Natural killer cell treated with Interleukin-12 subunit alpha and Interleukin-12 subunit beta and Interleukin-15 and Interleukin-18, amount 100 ng/mL, for 72 hours (primary cell): ENCODE data around the gene RPS6KA5. TPM values are rescaled to one million over a fixed set of nuclear protein-coding genes. Genes with fewer than 3 reads are reported as not detected.
"Not testable (repeated sequence)": the region's sequence is repeated elsewhere in the genome, so short reads cannot be mapped to it uniquely, and the experiment has no call there.

Source experiments
- ATAC-seq, 2 donors: fragments of 150-1000 bp; cut with Tn5 transposase in 1 of 2; sonication (Bioruptor Pico), chemical (Tn5 transposase) in 1 of 2; 2 replicates each; pipeline ENCODE4 v1.10.0; 2021
- DNase-seq: peaks from one replicate; pipeline ENCODE4 v3.0.0; 2022; ENCODE audit warnings: low spot score
- H3K27ac Mint-ChIP-seq, 2 donors: 1 replicate in 1 of 2; 2 replicates in 1 of 2; pipeline ENCODE4 v1.8.0; 2022; ENCODE audit warnings: mixed read lengths in 2 of 2, mild to moderate bottlenecking in 1 of 2, moderate library complexity in 1 of 2
- H3K27me3 Mint-ChIP-seq, 2 donors: 1 replicate in 1 of 2; 2 replicates in 1 of 2; pipeline ENCODE4 v1.8.0; 2022; ENCODE audit warnings: mixed read lengths in 2 of 2
- H3K36me3 Mint-ChIP-seq: one replicate; pipeline ENCODE4 v1.8.0; 2022; ENCODE audit warnings: mixed read lengths
- H3K4me1 Mint-ChIP-seq, 2 donors: 1 replicate in 1 of 2; 2 replicates in 1 of 2; pipeline ENCODE4 v1.8.0; 2022; ENCODE audit warnings: low read depth in 2 of 2, mixed read lengths in 2 of 2, mild to moderate bottlenecking in 1 of 2
- H3K4me3 Mint-ChIP-seq: one replicate; pipeline ENCODE4 v1.8.0; 2022; ENCODE audit warnings: mixed read lengths
- H3K9me3 Mint-ChIP-seq: 2 replicates; pipeline ENCODE4 v1.8.0; 2022; ENCODE audit warnings: mixed read lengths
- total RNA-seq, 2 donors: library from RNA; stranded (reverse); gene quantifications; one replicate each; pipeline ENCODE4 v1.2.3, GENCODE V29; 2022

Gene RPS6KA5
- total RNA-seq, 2 donors from 2014 or later: 20.5 to 47.5 TPM

GRCh38 chr14:90827919-90828610 is 232.4 kb downstream of the RPS6KA5 start:
- Mint-ChIP-seq H3K27me3 (peaks cover 0 to 3% of the 10 kb centered on the region in 2 donors), H3K36me3 (peaks cover 6% of the 10 kb centered on the region), H3K27ac (peak overlapping the region; percentile 99 to 100), H3K4me3 (peak overlapping the region; percentile 90), H3K4me1 (peaks cover 23 to 24% of the 10 kb centered on the region in 2 donors), H3K9me3 (peaks cover 11% of the 10 kb centered on the region)
- peak; percentile 96 for DNase-seq
- ATAC-seq: peak; percentile 97

- not testable (repeated sequence) for H3K27me3 Mint-ChIP-seq, DNase-seq, H3K4me3 Mint-ChIP-seq, ATAC-seq, H3K27ac Mint-ChIP-seq, H3K36me3 Mint-ChIP-seq, H3K9me3 Mint-ChIP-seq
- peaks cover 21 to 32% of the 10 kb centered on the region in 2 donors for H3K4me1 Mint-ChIP-seq
Observed at GRCh38 chr14:90823542-90823941, 236.9 kb downstream of the RPS6KA5 start.

GRCh38 chr14:90820958-90821357 is 239.5 kb downstream of the RPS6KA5 start:
- Mint-ChIP-seq H3K27ac (peak overlapping the region in 1 of 2 donors; percentile 77), H3K36me3 (peaks cover 6% of the 10 kb centered on the region), H3K9me3 (peaks cover 7% of the 10 kb centered on the region), H3K27me3 (peaks cover 4 to 5% of the 10 kb centered on the region in 2 donors), H3K4me3 (no peak overlapping the region), H3K4me1 (peaks cover 15 to 23% of the 10 kb centered on the region in 2 donors)
- ATAC-seq (peak; percentile 91 to 95), DNase-seq (peak; percentile 89)

GRCh38 chr14:90819734-90820393 is 240.6 kb downstream of the RPS6KA5 start:
- Mint-ChIP-seq H3K4me3 (no peak overlapping the region), H3K27ac (peak overlapping the region in 1 of 2 donors; percentile 77), H3K9me3 (peaks cover 7% of the 10 kb centered on the region), H3K4me1 (peaks cover 18 to 32% of the 10 kb centered on the region in 2 donors), H3K27me3 (peaks cover 5 to 8% of the 10 kb centered on the region in 2 donors), H3K36me3 (peaks cover 6% of the 10 kb centered on the region)
- DNase-seq (no peak), ATAC-seq (no peak)

GRCh38 chr14:90818715-90819114 is 241.7 kb downstream of the RPS6KA5 start:
- DNase-seq (no peak), ATAC-seq (no peak)
- Mint-ChIP-seq H3K4me1 (peaks cover 21 to 33% of the 10 kb centered on the region in 2 donors), H3K36me3 (peaks cover under 1% of the 10 kb centered on the region), H3K4me3 (no peak overlapping the region), H3K27me3 (peaks cover 5 to 8% of the 10 kb centered on the region in 2 donors), H3K9me3 (peaks cover under 1% of the 10 kb centered on the region), H3K27ac (no peak overlapping the region)

- Mint-ChIP-seq H3K4me1 (peaks cover 21 to 35% of the 10 kb centered on the region in 2 donors), H3K36me3 (no peaks in the 10 kb centered on the region), H3K27me3 (peaks cover 5 to 8% of the 10 kb centered on the region in 2 donors), H3K27ac (peak overlapping the region; percentile 49 to 61), H3K4me3 (peak overlapping the region; percentile 48), H3K9me3 (no peaks in the 10 kb centered on the region)
- ATAC-seq (no peak), DNase-seq (no peak)
Observed at GRCh38 chr14:90816681-90817436, 243.6 kb downstream of the RPS6KA5 start.

- Mint-ChIP-seq H3K36me3 (no peaks in the 10 kb centered on the region), H3K27me3 (peaks cover 5 to 8% of the 10 kb centered on the region in 2 donors)
- DNase-seq: no peak
Observed at GRCh38 chr14:90815822-90816662, 244.4 kb downstream of the RPS6KA5 start, which contains the start of gene TTC7B. Gene TTC7B, minus strand, starts transcription at chr14:90816430. Its CDS starts 135 bp downstream, at chr14:90816295.

GRCh38 chr14:90815572-90815821 is 244.9 kb downstream of the RPS6KA5 start:
- Mint-ChIP-seq H3K9me3 (no peaks in the 10 kb centered on the region), H3K4me1 (peaks cover 16 to 22% of the 10 kb centered on the region in 2 donors), H3K27me3 (peaks cover 5 to 8% of the 10 kb centered on the region in 2 donors), H3K27ac (peak overlapping the region in 1 of 2 donors; percentile 27), H3K4me3 (peak overlapping the region; percentile 66), H3K36me3 (no peaks in the 10 kb centered on the region)
- ATAC-seq (no peak), DNase-seq (no peak)

More at GRCh38 chr14:90815822-90816662, 244.4 kb downstream of the RPS6KA5 start, which contains the start of gene TTC7B:
- Mint-ChIP-seq H3K4me1 (peaks cover 21 to 27% of the 10 kb centered on the region in 2 donors), H3K4me3 (peak within 1 kb of the TSS; percentile 66), H3K27ac (peak within 1 kb of the TSS; percentile 49 to 61), H3K9me3 (no peaks in the 10 kb centered on the region)
- peak; percentile 77 to 82 for ATAC-seq

- Mint-ChIP-seq H3K9me3 (no peaks in the 10 kb centered on the region), H3K4me1 (peaks cover 12 to 17% of the 10 kb centered on the region in 2 donors), H3K4me3 (peak overlapping the region; percentile 66), H3K36me3 (no peaks in the 10 kb centered on the region), H3K27me3 (peaks cover 5 to 8% of the 10 kb centered on the region in 2 donors), H3K27ac (peak overlapping the region in 1 of 2 donors; percentile 27)
- ATAC-seq (no peak), DNase-seq (no peak)
Observed at GRCh38 chr14:90814806-90815571, 245.5 kb downstream of the RPS6KA5 start.

GRCh38 chr14:90813442-90813841 is 247.0 kb downstream of the RPS6KA5 start:
- H3K4me1 Mint-ChIP-seq: peaks cover 9 to 15% of the 10 kb centered on the region in 2 donors
- ATAC-seq: no peak
- no peak overlapping the region for H3K27ac Mint-ChIP-seq
- H3K36me3 Mint-ChIP-seq: no peaks in the 10 kb centered on the region
- no peak overlapping the region for H3K4me3 Mint-ChIP-seq
- H3K27me3 Mint-ChIP-seq: peaks cover 5 to 8% of the 10 kb centered on the region in 2 donors
- H3K9me3 Mint-ChIP-seq: no peaks in the 10 kb centered on the region
- no peak for DNase-seq

GRCh38 chr14:90812109-90812508 is 248.3 kb downstream of the RPS6KA5 start:
- H3K9me3 Mint-ChIP-seq: no peaks in the 10 kb centered on the region
- peaks cover 1 to 4% of the 10 kb centered on the region in 2 donors for H3K27me3 Mint-ChIP-seq
- H3K4me1 Mint-ChIP-seq: peaks cover 6 to 15% of the 10 kb centered on the region in 2 donors
- ATAC-seq: no peak
- no peak overlapping the region for H3K4me3 Mint-ChIP-seq
- no peaks in the 10 kb centered on the region for H3K36me3 Mint-ChIP-seq
- no peak for DNase-seq
- no peak overlapping the region for H3K27ac Mint-ChIP-seq

- no peak overlapping the region for H3K4me3 Mint-ChIP-seq
- DNase-seq (no peak), ATAC-seq (no peak)
- H3K9me3 Mint-ChIP-seq: no peaks in the 10 kb centered on the region
- peaks cover 6 to 15% of the 10 kb centered on the region in 2 donors for H3K4me1 Mint-ChIP-seq
- peaks cover 0 to 4% of the 10 kb centered on the region in 2 donors for H3K27me3 Mint-ChIP-seq
- H3K27ac Mint-ChIP-seq: no peak overlapping the region
- H3K36me3 Mint-ChIP-seq: no peaks in the 10 kb centered on the region
Observed at GRCh38 chr14:90811641-90812040, 248.8 kb downstream of the RPS6KA5 start.
